Retinal pigment epithelial cell (primary cell): ENCODE data around the gene RBX1.

ENCODE experiments used
- DNase-seq: peaks from one replicate; pipeline ENCODE4 v3.0.0-alpha.2; 2010; ENCODE audit warnings: low read depth
- H3K4me3 ChIP-seq: 2 replicates; pipeline ENCODE4 v1.5.1; 2011; ENCODE audit warnings: mild to moderate bottlenecking, low read length, control low read depth, moderate library complexity
- TF ChIP-seq, protein P1 (sequence below): conservative IDR thresholded peaks from 2 replicates; pipeline ENCODE4 v1.5.1; 2011; ENCODE audit warnings: low read depth, low read length, control low read depth, inconsistent platforms

The RBX1 gene

DNA sequence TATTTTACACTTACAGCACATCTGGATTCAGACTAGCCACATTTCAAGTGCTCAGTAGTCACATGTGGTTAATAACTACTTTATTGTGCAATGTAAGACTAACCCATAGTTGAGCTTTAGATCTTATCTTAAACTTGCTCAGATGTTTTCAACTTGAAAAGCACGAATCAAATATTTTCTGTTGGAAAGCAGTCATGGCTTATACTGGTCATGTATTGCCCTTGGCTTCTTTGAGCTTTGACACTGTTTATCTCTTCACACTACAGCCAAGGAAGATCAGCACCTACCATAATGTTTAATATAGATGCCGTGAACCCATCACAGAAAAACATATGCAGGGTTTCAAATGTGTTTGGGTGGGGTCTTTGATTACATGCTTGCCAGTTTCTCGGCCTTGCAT lies 4.4 kb downstream of the RBX1 start:
- DNase-seq: no peak
- no peak overlapping the region for H3K4me3 ChIP-seq
- TF ChIP-seq, protein P1, sequence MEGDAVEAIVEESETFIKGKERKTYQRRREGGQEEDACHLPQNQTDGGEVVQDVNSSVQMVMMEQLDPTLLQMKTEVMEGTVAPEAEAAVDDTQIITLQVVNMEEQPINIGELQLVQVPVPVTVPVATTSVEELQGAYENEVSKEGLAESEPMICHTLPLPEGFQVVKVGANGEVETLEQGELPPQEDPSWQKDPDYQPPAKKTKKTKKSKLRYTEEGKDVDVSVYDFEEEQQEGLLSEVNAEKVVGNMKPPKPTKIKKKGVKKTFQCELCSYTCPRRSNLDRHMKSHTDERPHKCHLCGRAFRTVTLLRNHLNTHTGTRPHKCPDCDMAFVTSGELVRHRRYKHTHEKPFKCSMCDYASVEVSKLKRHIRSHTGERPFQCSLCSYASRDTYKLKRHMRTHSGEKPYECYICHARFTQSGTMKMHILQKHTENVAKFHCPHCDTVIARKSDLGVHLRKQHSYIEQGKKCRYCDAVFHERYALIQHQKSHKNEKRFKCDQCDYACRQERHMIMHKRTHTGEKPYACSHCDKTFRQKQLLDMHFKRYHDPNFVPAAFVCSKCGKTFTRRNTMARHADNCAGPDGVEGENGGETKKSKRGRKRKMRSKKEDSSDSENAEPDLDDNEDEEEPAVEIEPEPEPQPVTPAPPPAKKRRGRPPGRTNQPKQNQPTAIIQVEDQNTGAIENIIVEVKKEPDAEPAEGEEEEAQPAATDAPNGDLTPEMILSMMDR: no peak

DNA sequence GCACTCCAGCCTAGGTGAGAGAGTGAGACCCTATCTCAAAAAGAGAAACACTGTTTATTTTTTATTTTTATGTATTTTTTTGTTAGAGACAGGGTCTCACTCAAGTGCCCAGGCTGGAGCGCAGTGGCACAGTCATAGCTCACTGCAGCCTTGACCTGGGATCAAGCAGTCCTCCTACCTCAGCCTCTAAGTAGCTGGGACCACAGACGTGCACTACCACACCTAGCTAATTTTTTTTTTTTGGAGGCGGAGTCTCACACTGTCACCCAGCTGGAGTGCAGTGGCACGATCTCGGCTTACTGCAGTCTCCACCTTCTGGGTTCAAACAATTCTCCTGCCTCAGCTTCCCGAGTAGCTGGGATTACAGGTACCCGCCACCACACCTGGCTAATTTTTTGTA lies 6.4 kb downstream of the RBX1 start:
- no peak overlapping the region for H3K4me3 ChIP-seq
- TF ChIP-seq, protein P1: no peak
- no peak for DNase-seq

DNA sequence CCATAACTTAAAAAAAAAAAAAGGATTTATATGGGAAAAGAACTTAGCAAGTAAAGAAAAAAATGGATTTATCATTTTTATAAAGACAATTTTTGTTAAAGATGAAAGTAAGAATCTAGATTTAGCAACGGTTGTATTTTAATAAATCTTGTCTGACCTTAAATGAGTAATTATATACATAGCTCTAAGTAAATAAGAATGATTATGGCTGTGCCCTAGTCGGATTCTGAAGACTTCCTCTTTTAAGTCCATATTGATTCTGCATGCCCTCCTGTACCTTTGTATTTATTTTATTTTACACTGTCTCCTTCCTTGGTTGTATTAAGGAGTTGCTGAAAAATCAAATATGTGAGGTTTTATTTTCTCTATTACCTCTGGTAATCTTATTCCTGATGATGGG lies 7.1 kb downstream of the RBX1 start:
- no peak for DNase-seq
- no peak overlapping the region for H3K4me3 ChIP-seq
- TF ChIP-seq, protein P1: no peak

DNA sequence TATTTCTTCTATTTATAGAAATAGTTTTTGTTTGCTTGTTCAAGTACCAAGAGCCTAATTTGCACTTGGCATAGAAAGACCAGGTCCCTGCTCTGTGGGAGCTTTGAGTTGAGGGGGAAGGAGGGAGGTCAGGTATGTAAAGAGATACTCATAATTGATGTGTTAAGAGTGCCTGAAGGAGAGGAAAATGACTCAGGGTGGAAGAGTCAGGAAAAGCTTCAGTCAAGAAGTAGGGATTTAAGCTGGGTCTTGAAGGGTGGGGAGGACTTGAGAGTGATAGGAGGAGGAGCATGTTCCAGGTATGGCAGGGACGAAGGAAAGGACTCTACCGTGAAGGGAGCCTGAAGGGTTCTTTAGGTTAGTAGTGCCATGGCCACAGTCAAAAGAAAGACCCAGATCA lies 9.0 kb downstream of the RBX1 start:
- DNase-seq: no peak
- TF ChIP-seq, protein P1: no peak

DNA sequence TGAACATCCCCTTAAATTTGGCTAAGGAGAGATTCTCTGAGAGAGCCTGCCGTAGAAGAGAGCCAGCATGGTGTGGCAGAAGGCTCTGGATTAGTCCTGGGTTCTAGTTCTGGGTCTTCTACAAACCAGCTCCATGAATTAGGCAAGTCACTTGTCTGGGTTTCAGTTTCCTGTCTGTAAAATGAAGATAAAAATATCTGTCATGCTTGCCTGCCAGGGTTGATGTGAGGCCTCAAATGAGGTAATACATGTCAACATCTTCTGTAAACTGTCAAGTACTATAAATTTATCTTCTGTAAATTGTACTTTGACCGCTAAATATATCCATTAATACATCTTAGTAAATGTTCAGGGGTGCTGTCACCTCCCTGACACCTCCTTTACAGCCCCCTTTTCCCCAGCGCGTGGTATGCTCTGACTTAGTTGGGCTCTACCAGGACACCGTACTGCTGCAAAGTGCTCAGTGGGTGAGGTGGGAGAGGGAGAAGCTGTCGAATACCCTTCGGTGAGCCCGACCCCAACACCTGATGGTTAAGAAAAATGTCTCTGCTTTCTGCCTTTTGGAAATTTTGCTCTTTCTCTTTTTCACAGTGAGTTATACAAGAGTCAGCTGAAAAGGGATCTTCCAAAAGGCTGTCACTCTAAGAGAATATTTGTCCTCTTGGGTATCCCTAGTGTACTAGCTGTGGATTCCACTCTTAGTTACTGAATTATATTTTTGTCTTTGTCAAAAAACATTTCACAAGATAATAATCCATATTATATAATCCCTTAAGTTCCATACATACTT lies 15.0 kb downstream of the RBX1 start:
- no peak for DNase-seq
- TF ChIP-seq, protein P1: no peak
- no peak overlapping the region for H3K4me3 ChIP-seq

More for the DNA sequence above, 9.0 kb downstream of the RBX1 start:
- H3K4me3 ChIP-seq: no peak overlapping the region

DNA sequence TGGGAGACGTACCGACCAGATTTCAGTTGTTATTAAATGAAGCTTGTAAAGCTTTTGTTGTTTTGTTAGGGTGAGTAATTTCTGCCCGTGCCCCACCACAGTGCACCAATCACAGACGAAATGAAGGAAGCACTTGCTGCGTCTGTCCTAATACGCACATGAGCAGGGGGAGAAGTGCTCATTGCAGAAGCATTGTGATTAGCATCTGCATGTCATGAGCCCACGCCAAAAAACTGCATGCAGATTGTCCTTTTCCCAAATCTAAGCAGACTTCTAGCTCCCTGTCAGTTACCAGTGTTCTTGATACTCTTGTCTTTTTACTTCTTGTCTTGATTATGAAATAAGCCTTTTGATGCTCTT lies 15.5 kb downstream of the RBX1 start:
- TF ChIP-seq, protein P1: no peak
- H3K4me3 ChIP-seq: no peak overlapping the region
- DNase-seq: no peak

DNA sequence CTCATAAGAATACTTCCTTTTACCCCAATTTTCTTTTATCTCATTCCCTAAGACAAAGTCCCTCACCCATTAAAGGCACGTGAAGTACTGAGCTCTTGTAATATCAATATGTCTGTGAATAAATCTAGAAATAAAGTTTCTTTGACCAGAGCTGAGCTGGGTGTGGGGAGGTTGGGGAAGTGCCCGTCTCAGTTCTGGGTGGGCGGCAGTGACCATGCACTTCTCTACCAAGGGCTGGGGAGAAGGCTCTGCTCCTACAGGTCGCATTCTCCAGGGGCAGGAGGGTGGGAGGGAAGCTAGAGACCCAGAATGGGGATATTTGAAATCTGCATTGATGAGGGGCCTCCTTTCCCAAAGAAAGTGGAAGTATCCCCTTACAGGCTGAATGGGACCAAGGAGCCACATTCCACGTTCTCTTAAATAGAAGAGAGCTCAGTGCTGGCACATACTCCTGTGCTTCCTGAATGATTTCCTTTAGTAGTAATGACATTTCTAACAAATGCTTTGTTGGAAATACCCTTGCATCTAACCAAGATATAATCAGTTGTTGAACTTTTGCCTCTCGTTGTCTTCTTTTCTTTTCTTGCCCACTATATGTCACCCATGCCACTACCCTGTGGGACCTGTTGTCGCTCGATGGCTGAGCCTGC lies 16.1 kb downstream of the RBX1 start:
- no peak overlapping the region for H3K4me3 ChIP-seq
- TF ChIP-seq, protein P1: no peak
- no peak for DNase-seq
